SH-SY5Y (cell line): Measurements from ENCODE around the gene SPPL3.

Source experiments
- GATA2 ChIP-seq: IDR thresholded peaks from 2 replicates; pipeline ENCODE4 v1.6.1; 2011; ENCODE audit warnings: mild to moderate bottlenecking, low read depth, low read length
- GATA3 ChIP-seq: IDR thresholded peaks from 2 replicates; pipeline ENCODE4 v1.6.1; 2011; ENCODE audit warnings: low read depth, mild to moderate bottlenecking, low read length, moderate library complexity

DNA sequence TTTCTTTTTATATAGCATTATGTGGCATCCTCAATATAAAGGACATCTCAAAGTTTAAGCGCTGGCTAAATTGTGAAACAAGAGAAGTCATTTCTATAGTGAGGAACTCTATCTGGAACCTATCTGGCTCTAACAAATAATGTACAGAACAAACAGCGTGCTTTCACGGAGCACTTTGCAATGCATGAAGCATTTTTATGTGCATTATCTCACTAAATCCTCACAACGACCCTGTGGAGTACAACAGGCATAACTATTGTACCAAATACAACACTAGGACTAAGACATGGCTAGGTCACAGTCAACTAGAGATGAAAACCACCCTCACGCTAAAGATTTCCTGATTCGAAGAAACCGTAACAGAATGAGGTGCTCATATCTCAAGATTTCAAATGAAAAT lies 8.6 kb downstream of the SPPL3 start:
- TF ChIP-seq GATA3 (no peak), GATA2 (no peak)
